H1 (cell line): Measurements from ENCODE around the gene RAB34. TPM values are rescaled to one million over a fixed set of nuclear protein-coding genes. Genes with fewer than 3 reads are reported as not detected.

Source experiments
- CTCF ChIA-PET: fragments of 300-600 bp; sonication (Branson Sonifier 250); formaldehyde crosslinking; loops from one replicate; lab custom pipeline; 2021; ENCODE audit not compliant: partially characterized antibody; lab: Charles Lee
- POLR2A ChIA-PET: fragments of 300-600 bp; sonication (Branson Sonifier 250); formaldehyde crosslinking; loops from one replicate; lab custom pipeline; 2021; ENCODE audit warnings: inconsistent platforms; ENCODE audit not compliant: partially characterized antibody; lab: Charles Lee
- DNase-seq, 2 experiments: peaks; one replicate each; pipeline versions ENCODE4 v3.0.0 to v3.0.0-alpha.2; 2010 to 2022; ENCODE audit warnings: low spot score in 2 of 2, low read depth in 1 of 2, mixed read lengths in 1 of 2
- FAIRE-seq: peaks from 2 replicates; lab custom pipeline; 2011; peaks lifted over from hg19 to GRCh38; lab: Jason Lieb, UNC
- H2AFZ ChIP-seq: 2 replicates; pipeline ENCODE4 v1.8.1; 2012; ENCODE audit warnings: low read length, inconsistent platforms
- H2AK5ac ChIP-seq: 2 replicates; pipeline ENCODE4 v1.6.1; 2013; ENCODE audit warnings: low read depth, low read length
- H2BK120ac ChIP-seq: replicated peaks from 2 replicates; pipeline ENCODE3; 2013; ENCODE audit warnings: low read depth, low read length, inconsistent platforms
- H2BK12ac ChIP-seq: 2 replicates; pipeline ENCODE4 v1.6.1; 2013; ENCODE audit warnings: low read depth, low read length
- H2BK15ac ChIP-seq: 2 replicates; pipeline ENCODE4 v1.6.1; 2013; ENCODE audit warnings: low read length
- H2BK20ac ChIP-seq: 2 replicates; pipeline ENCODE4 v1.6.1; 2013; ENCODE audit warnings: low read length
- H2BK5ac ChIP-seq: 2 replicates; pipeline ENCODE4 v1.6.1; 2013; ENCODE audit warnings: low read depth, low read length
- H3K14ac ChIP-seq: 2 replicates; pipeline ENCODE4 v1.6.1; 2013; ENCODE audit warnings: inconsistent platforms; ENCODE audit not compliant: insufficient read length
- H3K18ac ChIP-seq: 2 replicates; pipeline ENCODE4 v1.6.1; 2013; ENCODE audit warnings: low read length; ENCODE audit errors: extremely low read depth
- H3K23ac ChIP-seq: 2 replicates; pipeline ENCODE4 v1.6.1; 2013; ENCODE audit warnings: inconsistent platforms; ENCODE audit not compliant: insufficient read length
- H3K23me2 ChIP-seq: 2 replicates; pipeline ENCODE4 v1.6.1; 2013; ENCODE audit warnings: low read depth, low read length
- H3K27ac ChIP-seq: 2 replicates; pipeline ENCODE4 v1.6.1; 2011; ENCODE audit warnings: low read depth, low read length, inconsistent platforms
- H3K27me3 ChIP-seq, 4 experiments: replicated peaks in 1 of 4; 1 replicate in 1 of 4; 2 replicates in 3 of 4; pipeline versions ENCODE4 v1.6.1 to v1.8.1; 2011 to 2013; ENCODE audit warnings: low read length in 3 of 4, mild to moderate bottlenecking in 3 of 4, inconsistent platforms in 2 of 4, mixed read lengths in 2 of 4, moderate library complexity in 1 of 4; ENCODE audit not compliant: control insufficient read depth in 3 of 4, insufficient read depth in 3 of 4; ENCODE audit errors: extremely low read depth in 1 of 4
- H3K36me3 ChIP-seq, 4 experiments: 2 replicates each; pipeline versions ENCODE4 v1.6.1 to v1.8.1; 2011 to 2013; ENCODE audit warnings: mild to moderate bottlenecking in 4 of 4, low read length in 3 of 4, moderate library complexity in 2 of 4, control low read depth in 1 of 4, inconsistent platforms in 1 of 4; ENCODE audit not compliant: insufficient read depth in 4 of 4, control insufficient read depth in 2 of 4
- H3K4ac ChIP-seq: replicated peaks from 2 replicates; pipeline ENCODE3; 2013; ENCODE audit warnings: low read length, low read depth, mixed read lengths, inconsistent platforms; ENCODE audit not compliant: insufficient read length
- H3K4me1 ChIP-seq, 4 experiments: replicated peaks in 1 of 4; 1 replicate in 1 of 4; 2 replicates in 3 of 4; pipeline versions ENCODE4 v1.6.1 to v1.8.1; 2011 to 2013; ENCODE audit warnings: low read length in 3 of 4, inconsistent platforms in 2 of 4, mixed read lengths in 1 of 4; ENCODE audit not compliant: insufficient read depth in 4 of 4, control insufficient read depth in 3 of 4
- H3K4me2 ChIP-seq, 2 experiments: 2 replicates each; pipeline versions ENCODE4 v1.6.1 to v1.8.1; 2011 to 2013; ENCODE audit warnings: low read depth in 2 of 2, low read length in 2 of 2, control low read depth in 1 of 2, inconsistent platforms in 1 of 2, mild to moderate bottlenecking in 1 of 2; ENCODE audit not compliant: insufficient read depth in 1 of 2
- H3K4me3 ChIP-seq, 4 experiments: fragments of 200-600, 300-600 bp in 1 of 4; sonication (generic), shearing (Covaris generic), sonication (Bioruptor Twin) in 1 of 4; 2 replicates each; pipeline versions ENCODE4 v1.5.1 to v1.8.1; 2011 to 2016; ENCODE audit warnings: low read length in 4 of 4, low read depth in 3 of 4, control low read depth in 2 of 4, inconsistent platforms in 2 of 4, mild to moderate bottlenecking in 2 of 4, mixed read lengths in 1 of 4, moderate library complexity in 1 of 4; ENCODE audit not compliant: insufficient read depth in 2 of 4; ENCODE audit errors: extremely low read depth in 1 of 4
- H3K56ac ChIP-seq: replicated peaks from 2 replicates; pipeline ENCODE3; 2013; ENCODE audit warnings: low read depth, mild to moderate bottlenecking, mixed read lengths, low read length, inconsistent platforms; ENCODE audit not compliant: insufficient read length
- H3K79me1 ChIP-seq: 2 replicates; pipeline ENCODE4 v1.6.1; 2013; ENCODE audit warnings: low read depth, low read length, control low read depth
- H3K79me2 ChIP-seq, 2 experiments: 2 replicates each; pipeline versions ENCODE4 v1.6.1 to v1.8.1; 2012 to 2013; ENCODE audit warnings: low read length in 2 of 2, mild to moderate bottlenecking in 2 of 2, inconsistent platforms in 1 of 2; ENCODE audit not compliant: insufficient read depth in 2 of 2, control insufficient read depth in 1 of 2
- H3K9ac ChIP-seq, 4 experiments: replicated peaks in 1 of 4; 1 replicate in 1 of 4; 2 replicates in 3 of 4; pipeline versions ENCODE4 v1.6.1 to v1.8.1; 2011 to 2013; ENCODE audit warnings: low read depth in 3 of 4, low read length in 3 of 4, control low read depth in 2 of 4, mild to moderate bottlenecking in 2 of 4, moderate library complexity in 2 of 4, inconsistent platforms in 1 of 4; ENCODE audit errors: extremely low read depth in 1 of 4
- H3K9me3 ChIP-seq, 2 experiments: 2 replicates each; pipeline versions ENCODE4 v1.6.1 to v1.8.1; 2012 to 2013; ENCODE audit warnings: mild to moderate bottlenecking in 2 of 2, moderate library complexity in 2 of 2, control low read depth in 1 of 2, inconsistent platforms in 1 of 2, low read depth in 1 of 2, low read length in 1 of 2, mixed read lengths in 1 of 2; ENCODE audit not compliant: insufficient read depth in 2 of 2
- H4K20me1 ChIP-seq, 2 experiments: replicated peaks in 1 of 2; 2 replicates each; pipeline versions ENCODE3 to v1.8.1; 2011 to 2013; ENCODE audit warnings: inconsistent platforms in 2 of 2, low read length in 2 of 2, mild to moderate bottlenecking in 1 of 2; ENCODE audit not compliant: insufficient read depth in 2 of 2, control insufficient read depth in 1 of 2
- H4K5ac ChIP-seq: 2 replicates; pipeline ENCODE4 v1.6.1; 2013; ENCODE audit warnings: low read length, low read depth, mixed read lengths, inconsistent platforms; ENCODE audit not compliant: insufficient read length
- H4K8ac ChIP-seq: 2 replicates; pipeline ENCODE4 v1.8.0; 2013; ENCODE audit warnings: mild to moderate bottlenecking, moderate library complexity, low read length, inconsistent platforms; ENCODE audit not compliant: insufficient read depth; ENCODE audit errors: extremely low read depth
- H4K91ac ChIP-seq: replicated peaks from 2 replicates; pipeline ENCODE3; 2013; ENCODE audit warnings: low read length, mixed read lengths, inconsistent platforms; ENCODE audit not compliant: insufficient read length
- CBX5 ChIP-seq: fragments of 300-800, 300-1000 bp; sonication (generic); IDR thresholded peaks from 2 replicates; pipeline ENCODE4 v1.7.1; 2016; ENCODE audit warnings: antibody characterized with exemption, low read length, low read depth
- CREB1 ChIP-seq: IDR thresholded peaks from 2 replicates; pipeline ENCODE4 v1.6.1; 2012; ENCODE audit warnings: inconsistent platforms
- CTBP2 ChIP-seq: IDR thresholded peaks from 2 replicates; pipeline ENCODE4 v1.7.0; 2011; ENCODE audit warnings: borderline replicate concordance, mild to moderate bottlenecking, moderate library complexity, mixed read lengths, low read length; ENCODE audit not compliant: insufficient read depth, insufficient read length
- KDM5A ChIP-seq: fragments of 200-600 bp; IDR thresholded peaks from 2 replicates; pipeline ENCODE4 v1.7.1; 2012; ENCODE audit warnings: mild to moderate bottlenecking, low read length, inconsistent platforms, mixed read lengths
- RFX5 ChIP-seq: IDR thresholded peaks from 2 replicates; pipeline ENCODE4 v1.6.1; 2011; ENCODE audit warnings: low read depth, low read length, improper control_type of control experiment, borderline replicate concordance
- SIRT6 ChIP-seq: IDR thresholded peaks from one replicate; pipeline ENCODE4 v1.7.1; 2012; ENCODE audit warnings: low read length, inconsistent platforms
- TAF1 ChIP-seq: IDR thresholded peaks from 2 replicates; pipeline ENCODE4 v1.6.1; 2011; ENCODE audit warnings: mild to moderate bottlenecking, low read depth, low read length
- WGBS, 2 experiments: shearing (Covaris generic) in 1 of 2; methylation state at CpG; one replicate each; pipeline versions ENCODE4 v1.1.6 to v1.1.7; 2013 to 2015; ENCODE audit warnings: low lambda C conversion rate in 2 of 2, mixed read lengths in 2 of 2, inconsistent platforms in 1 of 2, low coverage in 1 of 2, missing lambda C conversion rate in 1 of 2; ENCODE audit not compliant: insufficient replicate concordance in 2 of 2, insufficient coverage in 1 of 2, insufficient read length in 1 of 2; ENCODE audit errors: extremely low coverage in 1 of 2, missing lambda C conversion rate in 1 of 2; 5-methylcytosine and 5-hydroxymethylcytosine counted together
- polyA plus RNA-seq, 7 experiments: library from polyadenylated mRNA; depleted of rRNA in 3 of 7; stranded (reverse) in 5 of 7; unstranded in 2 of 7; fragments of >200 nt in 5 of 7; fragments of 200-250 nt in 2 of 7; gene quantifications; 1 replicate in 5 of 7; 2 replicates in 1 of 7; 4 replicates in 1 of 7; pipeline versions ENCODE4 v1.2.1 to v1.2.3, GENCODE V29; 2011 to 2013; ENCODE audit warnings: missing spikeins in 2 of 7, mixed read lengths in 2 of 7
- total RNA-seq: library from RNA; stranded (reverse); fragmentation: NEBNext Ultra II Directional; extraction: Animal tissue kit (Norgen Biotek cat#: 25700); gene quantifications from 2 replicates; pipeline ENCODE4 v1.2.1, GENCODE V29; 2021

The RAB34 gene
- total and polyA plus RNA-seq, 2 of the 8 experiments (the other 6 are each of a cell fraction or from before 2014, with no cell fraction given): 237 to 305 TPM

GRCh38 chr17:28703552-28704218 is 14.0 kb downstream of the RAB34 start:
- H3K4ac ChIP-seq: no peak overlapping the region
- H3K27me3 ChIP-seq: no peaks in the 10 kb centered on the region
- H3K27ac ChIP-seq: no peak overlapping the region
- no peaks in the 10 kb centered on the region for H3K9me3 ChIP-seq
- no peak for FAIRE-seq
- H4K5ac ChIP-seq: no peak overlapping the region
- H3K18ac ChIP-seq: no peak overlapping the region
- H3K23me2 ChIP-seq: no peaks in the 10 kb centered on the region
- no peak overlapping the region for H4K8ac ChIP-seq
- no peak overlapping the region for H2AK5ac ChIP-seq
- H4K20me1 ChIP-seq: peaks cover 10 to 20% of the 10 kb centered on the region in 2 experiments
- H3K36me3 ChIP-seq: peaks cover 22 to 46% (median 40%) of the 10 kb centered on the region in 4 experiments
- TF ChIP-seq KDM5A (no peak), CREB1 (no peak), CBX5 (no peak), SIRT6 (no peak), RFX5 (no peak), CTBP2 (no peak), TAF1 (no peak)
- H3K4me2 ChIP-seq: no peak overlapping the region
- no peak overlapping the region for H2BK12ac ChIP-seq
- H3K14ac ChIP-seq: no peak overlapping the region
- H2BK120ac ChIP-seq: no peak overlapping the region
- no peak overlapping the region for H3K9ac ChIP-seq
- H3K79me2 ChIP-seq: peaks cover 0 to 1% of the 10 kb centered on the region in 2 experiments; a peak in 1 of 4 replicates
- H2BK15ac ChIP-seq: no peak overlapping the region
- 94% methylated on average over 16 of the region's 16 CpGs; no CpG with 5 or more reads in 1 of the 2 experiments for WGBS, 2 experiments
- ChIA-PET POLR2A (interaction anchor here (0.8 to 4.8 kb wide), 20 partner anchors 8 to 187 kb away, joined by 3 to 47 read pairs (median 5); partner anchors contain the start of genes BLTP2, PROCA1, RPL23A and SDF2), CTCF (interaction anchor here (0.9 to 2.5 kb wide), 5 partner anchors 13 to 60 kb away, joined by 3 to 9 read pairs (median 5); no protein-coding TSS in a partner anchor)
- peaks cover 0 to 11% (median 4%) of the 10 kb centered on the region in 4 experiments; a peak in 4 of 7 replicates for H3K4me1 ChIP-seq
- H3K4me3 ChIP-seq: no peak overlapping the region
- H3K56ac ChIP-seq: no peak overlapping the region
- DNase-seq: no peak
- no peak overlapping the region for H2AFZ ChIP-seq
- H3K23ac ChIP-seq: no peak overlapping the region
- no peak overlapping the region for H2BK5ac ChIP-seq
- H4K91ac ChIP-seq: no peak overlapping the region
- H2BK20ac ChIP-seq: no peak overlapping the region
- H3K79me1 ChIP-seq: no peaks in the 10 kb centered on the region
